Endometrium (tissue), 2 donors: Measurements from ENCODE around the gene KIF3B.
"Not testable (repeated sequence)": the region's sequence is repeated elsewhere in the genome, so short reads cannot be mapped to it uniquely, and the experiment has no call there.

Experiments used
- FAIRE-seq: peaks from 2 replicates; lab custom pipeline; 2012; peaks lifted over from hg19 to GRCh38; lab: Jason Lieb, UNC
- donor health status: control.
- donor health status: control.

The KIF3B gene

DNA sequence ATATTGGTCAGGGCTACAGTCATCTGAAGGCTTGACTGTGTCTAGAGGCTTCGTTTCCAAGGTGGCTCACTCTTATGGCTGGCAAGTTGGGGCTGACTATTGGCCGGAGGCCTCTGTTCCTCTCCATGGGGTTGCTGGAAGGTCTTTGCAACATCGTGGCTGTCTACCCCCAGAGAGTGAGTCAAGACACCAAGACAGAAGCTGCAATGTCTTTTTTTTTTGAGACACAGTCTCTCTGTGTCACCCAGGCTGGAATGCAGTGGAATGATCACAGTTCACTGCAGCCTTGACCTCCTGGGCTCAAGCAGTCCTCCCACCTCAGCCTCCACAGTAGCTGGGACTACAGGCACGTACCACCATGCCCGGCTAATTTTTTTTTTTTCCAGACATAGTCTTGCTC is 29.4 kb upstream of the KIF3B start:
- FAIRE-seq, result no peak

DNA sequence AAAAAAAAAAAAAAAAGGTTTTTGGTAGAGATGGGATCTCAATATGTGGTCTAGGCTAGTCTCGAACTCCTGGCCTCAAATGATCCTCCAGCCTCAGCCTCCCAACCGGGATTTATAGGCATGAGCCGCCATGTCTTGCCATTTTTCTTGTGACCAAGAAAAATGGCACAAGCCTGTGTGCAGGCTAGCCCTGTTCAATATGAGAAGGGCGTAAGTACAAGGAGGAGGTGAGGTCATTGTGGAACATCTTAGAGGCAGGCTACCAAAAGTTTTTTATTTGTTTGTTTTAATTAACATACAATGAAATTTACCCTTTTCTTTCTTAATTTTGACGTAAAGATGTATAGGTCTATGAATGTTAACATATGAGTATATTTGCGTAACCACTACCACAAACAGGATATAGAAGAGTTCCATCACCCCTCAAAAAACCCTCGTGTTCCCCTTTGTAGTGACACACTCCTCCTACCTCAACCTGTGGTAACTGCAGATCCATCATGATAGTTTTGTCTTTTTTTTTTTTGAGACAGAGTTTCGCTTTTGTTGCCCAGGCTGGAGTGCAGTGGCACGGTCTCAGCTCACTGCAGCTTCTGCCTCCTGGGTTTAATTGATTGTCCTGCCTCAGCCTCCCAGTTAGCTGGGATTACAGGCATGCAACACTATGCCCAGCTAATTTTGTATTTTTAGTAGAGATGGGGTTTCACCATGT is 28.3 kb upstream of the KIF3B start:
- no peak for FAIRE-seq

DNA sequence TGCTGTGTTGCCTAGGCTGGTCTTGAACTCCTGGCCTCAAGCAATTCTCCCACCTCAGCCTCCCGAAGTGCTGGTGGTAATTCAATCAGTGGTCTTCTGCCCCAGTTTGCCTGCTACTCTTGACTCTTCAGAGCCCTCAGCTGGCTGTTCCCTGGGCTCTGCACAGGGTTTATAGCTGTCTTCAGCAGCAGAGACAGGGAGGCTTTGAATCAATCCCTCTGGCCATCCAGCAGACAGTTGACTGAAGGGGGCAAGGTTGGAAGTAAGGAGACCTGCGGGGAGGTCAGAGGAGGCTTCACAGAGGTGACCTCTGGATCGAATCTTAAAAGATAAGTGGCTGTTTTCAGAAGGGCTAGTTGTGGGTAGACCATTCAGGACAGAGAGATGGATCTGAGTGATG is 26.0 kb upstream of the KIF3B start:
- no peak for FAIRE-seq

- no peak for FAIRE-seq
These were observed 25.3 kb upstream of the KIF3B start for GRCh38 chr20:32252189-32252588.

GRCh38 chr20:32260973-32261372 is 16.5 kb upstream of the KIF3B start:
- not testable (repeated sequence) for FAIRE-seq

DNA sequence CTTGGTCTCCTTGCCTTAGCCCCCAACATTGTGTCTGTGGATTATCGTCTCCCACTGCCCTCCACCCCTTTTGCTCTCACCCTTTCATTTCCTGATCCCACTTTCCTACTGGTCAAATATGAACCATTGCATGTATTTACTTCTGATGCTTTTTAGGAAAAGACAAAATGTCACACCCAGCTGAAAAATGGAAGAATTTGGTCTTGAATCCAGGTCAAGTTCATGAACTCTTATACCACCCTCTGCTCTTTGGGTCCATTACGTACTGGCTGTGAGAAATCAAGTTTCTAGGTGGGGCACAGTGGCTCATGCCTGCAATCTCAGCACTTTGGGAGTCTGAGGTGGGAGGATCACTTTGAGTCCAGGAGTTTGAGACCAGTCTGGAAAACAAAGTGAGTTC is 15.8 kb upstream of the KIF3B start:
- no peak for FAIRE-seq

- FAIRE-seq, result no peak
These were observed 14.0 kb upstream of the KIF3B start for GRCh38 chr20:32263398-32263954.

DNA sequence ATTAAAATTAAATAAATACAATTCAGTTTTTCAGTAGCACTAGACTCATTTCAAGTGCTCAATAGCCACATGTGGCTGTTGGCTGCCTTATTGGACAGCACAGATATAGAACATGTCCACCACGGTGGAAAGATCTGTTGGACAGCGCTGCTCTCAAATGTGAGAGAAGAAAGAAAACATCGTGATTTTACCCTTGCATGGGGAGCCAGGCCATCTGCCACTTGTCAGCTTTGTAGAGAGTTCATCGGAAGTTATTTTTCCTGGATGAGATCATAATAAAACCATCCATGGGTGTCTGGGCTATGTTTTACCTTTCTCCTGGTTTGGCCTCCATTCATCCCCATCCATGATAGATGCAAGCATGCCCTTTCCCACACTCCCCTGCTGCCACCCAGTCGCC is 5.8 kb upstream of the KIF3B start:
- no peak for FAIRE-seq

DNA sequence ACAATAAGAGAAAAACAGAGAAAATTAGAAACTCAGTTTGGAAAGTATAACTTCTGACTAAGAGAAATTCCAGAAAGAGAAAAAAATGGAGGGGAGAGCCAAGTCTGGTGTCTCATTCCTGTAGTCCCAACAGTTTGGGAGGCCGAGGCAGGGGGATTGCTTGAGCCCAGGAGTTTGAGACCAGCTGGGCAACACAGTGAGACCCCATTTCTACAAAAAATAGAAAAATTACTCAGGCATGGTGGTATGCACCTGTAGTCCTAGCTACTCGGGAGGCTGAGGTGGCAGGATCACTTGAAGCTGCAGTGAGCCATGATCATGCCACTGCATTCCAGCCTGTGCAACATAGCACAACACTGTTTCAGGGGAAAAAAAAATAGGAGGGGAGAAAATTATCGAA is 3.1 kb upstream of the KIF3B start:
- no peak for FAIRE-seq

- FAIRE-seq, result not testable (repeated sequence)
These were observed 2.3 kb upstream of the KIF3B start for GRCh38 chr20:32275163-32275562.

DNA sequence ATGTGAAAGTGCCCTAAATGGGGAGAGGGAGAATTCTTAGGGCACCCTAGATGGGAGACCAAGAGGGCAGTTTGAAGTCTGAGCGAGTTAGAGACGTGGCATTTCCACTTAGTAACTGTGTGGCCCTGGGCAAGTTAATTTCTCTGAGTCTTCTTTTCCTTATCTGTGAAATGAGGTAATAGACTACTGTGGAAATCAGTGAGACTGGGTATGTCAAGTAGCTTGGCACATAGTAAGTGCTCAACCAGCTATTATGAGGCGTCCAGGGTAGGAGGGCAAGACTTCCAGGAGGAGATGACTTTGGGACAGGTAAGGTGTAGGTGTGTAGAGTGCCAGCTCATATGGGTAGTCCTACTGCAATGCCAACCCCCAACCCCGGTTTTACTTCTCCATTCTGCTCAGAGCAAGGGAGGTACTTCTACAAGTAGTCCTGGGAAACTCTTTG is 770 bp downstream of the KIF3B start:
- no peak for FAIRE-seq

DNA sequence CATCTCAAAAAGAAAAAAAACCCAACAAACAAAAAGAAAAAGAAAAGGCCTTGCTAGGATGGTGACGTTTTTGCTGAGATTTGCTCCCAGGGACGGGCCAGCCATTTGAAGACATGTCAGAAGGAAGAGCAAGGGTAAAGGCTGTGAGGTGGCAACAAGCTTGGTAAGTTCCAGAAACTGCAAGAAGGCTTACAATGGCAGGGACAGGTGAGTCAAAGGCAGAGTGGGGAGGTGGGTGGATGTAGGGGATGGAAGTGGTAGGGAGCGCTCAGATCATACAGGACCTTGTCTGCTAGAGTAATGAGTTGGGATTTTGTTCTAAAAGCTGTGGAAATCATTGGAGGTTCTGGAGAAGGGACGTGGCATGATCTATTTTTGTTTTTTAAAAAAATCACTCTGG is 4.3 kb downstream of the KIF3B start:
- no peak for FAIRE-seq

- no peak for FAIRE-seq
These were observed 5.0 kb downstream of the KIF3B start for GRCh38 chr20:32282461-32282860.

- no peak for FAIRE-seq
These were observed 7.7 kb downstream of the KIF3B start for GRCh38 chr20:32285082-32285620.

GRCh38 chr20:32285621-32286371 is 8.3 kb downstream of the KIF3B start:
- FAIRE-seq, result no peak

GRCh38 chr20:32287231-32287638 is 9.8 kb downstream of the KIF3B start:
- FAIRE-seq, result no peak

GRCh38 chr20:32288225-32288849 is 10.9 kb downstream of the KIF3B start:
- no peak for FAIRE-seq

- FAIRE-seq, result not testable (repeated sequence)
These were observed 11.8 kb downstream of the KIF3B start for GRCh38 chr20:32289299-32289660.

GRCh38 chr20:32289661-32290431 is 12.4 kb downstream of the KIF3B start:
- FAIRE-seq, result no peak

- no peak for FAIRE-seq
These were observed 13.7 kb downstream of the KIF3B start for GRCh38 chr20:32291166-32291565.

GRCh38 chr20:32292548-32292947 is 15.1 kb downstream of the KIF3B start:
- FAIRE-seq, result no peak

GRCh38 chr20:32294071-32294470 is 16.6 kb downstream of the KIF3B start:
- no peak for FAIRE-seq
